ENCODE results near the gene LAMA2. TPM values are rescaled to one million over a fixed set of nuclear protein-coding genes. Genes with fewer than 3 reads are reported as not detected.

The LAMA2 gene
- total and polyA plus RNA-seq, 2 experiments from 2014 or later = 0.91 to 6.4 TPM

GRCh38 chr6:129551486-129551885 lies 668.5 kb downstream of the LAMA2 start (continued):
- TF ChIP-seq ZNF462 (CRISPR knock-in tag; IDR thresholded peaks at IDR 0.05) = no peak
- TF ChIP-seq CREB1 (CRISPR knock-in tag; IDR thresholded peaks at IDR 0.05; ENCODE audit: low read depth) = no peak
- TF ChIP-seq ZNF331 (CRISPR knock-in tag; IDR thresholded peaks at IDR 0.05; ENCODE audit: low read depth) = no peak
- no peak for TF ChIP-seq POLR2AphosphoS5 (IDR thresholded peaks at IDR 0.05; ENCODE audit: low read depth)
- no peak for TF ChIP-seq ZNF114 (CRISPR knock-in tag; IDR thresholded peaks at IDR 0.05)
- TF ChIP-seq JUNB (IDR thresholded peaks at IDR 0.05; ENCODE audit: unreplicated experiment) = no peak

GRCh38 chr6:129552413-129552812 lies 669.5 kb downstream of the LAMA2 start:
- H3K27ac ChIP-seq (ENCODE audit: low read depth) = no peak overlapping the region
- no peaks in the 10 kb centered on the region; the same call in 2 of the 3 replicates for H3K4me1 Mint-ChIP-seq
- DNase-seq (ENCODE audit: low spot score) (peak; percentile 8), ATAC-seq (peak; percentile 57)
- no peak overlapping the region for H3K4me3 ChIP-seq
- no peaks in the 10 kb centered on the region for H3K4me1 ChIP-seq (ENCODE audit: insufficient read depth)
- H3K9me3 Mint-ChIP-seq = no peaks in the 10 kb centered on the region
- H3K36me3 Mint-ChIP-seq (ENCODE audit: low read depth) = no peaks in the 10 kb centered on the region
- H3K36me3 ChIP-seq (ENCODE audit: insufficient read depth) = no peaks in the 10 kb centered on the region
- H3K4me3 Mint-ChIP-seq = no peak overlapping the region
- no peaks in the 10 kb centered on the region for H3K27me3 Mint-ChIP-seq (ENCODE audit: insufficient read depth, low read depth, poor library complexity)
- no peak overlapping the region for H3K4me2 ChIP-seq
- no peak overlapping the region for H3K27ac Mint-ChIP-seq
- no peaks in the 10 kb centered on the region for H3K9me2 ChIP-seq (ENCODE audit: insufficient read depth)
- H3F3A ChIP-seq (replicated peaks; ENCODE audit: low read depth) = no peaks in the 10 kb centered on the region
- no peaks in the 10 kb centered on the region for H3K79me2 ChIP-seq (replicated peaks; ENCODE audit: insufficient read depth)
- H2AFZ ChIP-seq = no peak overlapping the region
- H3K27me3 ChIP-seq (ENCODE audit: insufficient read depth) = no peaks in the 10 kb centered on the region
- H4K20me1 ChIP-seq (replicated peaks; ENCODE audit: insufficient read depth) = no peaks in the 10 kb centered on the region
- TF ChIP-seq STAT1 (IDR thresholded peaks at IDR 0.05; ENCODE audit: unreplicated experiment) = no peak
- TF ChIP-seq ZNF331 (CRISPR knock-in tag; IDR thresholded peaks at IDR 0.05; ENCODE audit: low read depth) = no peak
- TF ChIP-seq ZNF114 (CRISPR knock-in tag; IDR thresholded peaks at IDR 0.05) = no peak
- no peak for TF ChIP-seq POLR2AphosphoS5 (IDR thresholded peaks at IDR 0.05; ENCODE audit: low read depth)
- no peak for TF ChIP-seq EZH2 (IDR thresholded peaks at IDR 0.05; ENCODE audit: low read depth, unreplicated experiment)
- no peak for TF ChIP-seq NANOG (IDR thresholded peaks at IDR 0.05; ENCODE audit: borderline replicate concordance)
- no peak for TF ChIP-seq ZNF462 (CRISPR knock-in tag; IDR thresholded peaks at IDR 0.05)
